Smooth muscle cell (in vitro differentiated cells): ENCODE data around the gene PRDM11. TPM values are rescaled to one million over a fixed set of nuclear protein-coding genes. Genes with fewer than 3 reads are reported as not detected.

Experiments
- DNase-seq: peaks from one replicate; lab custom pipeline; 2025; ENCODE audit not compliant: unreplicated experiment; lab: John Stamatoyannopoulos, UW
- H2AFZ ChIP-seq: fragments of 200-600 bp; sonication (generic); 2 replicates; pipeline ENCODE4 v1.6.0; 2016; ENCODE audit warnings: antibody characterized with exemption, low read depth, mild to moderate bottlenecking
- H3F3A ChIP-seq: fragments of 200-600 bp; sonication (generic); 2 replicates; pipeline ENCODE4 v1.6.0; 2017; ENCODE audit warnings: antibody characterized with exemption, low read depth
- H3K27ac ChIP-seq: fragments of 200-600 bp; sonication (generic); 2 replicates; pipeline ENCODE4 v1.5.1; 2016; ENCODE audit warnings: low read depth, mild to moderate bottlenecking
- H3K27me3 ChIP-seq: fragments of 200-600 bp; sonication (generic); 2 replicates; pipeline ENCODE4 v1.6.1; 2016; ENCODE audit warnings: low read depth, mild to moderate bottlenecking
- H3K36me3 ChIP-seq: fragments of 200-600 bp; sonication (generic); 2 replicates; pipeline ENCODE4 v1.5.1; 2016; ENCODE audit warnings: low read depth
- H3K4me1 ChIP-seq: fragments of 200-600 bp; sonication (generic); 2 replicates; pipeline ENCODE4 v1.5.1; 2016; ENCODE audit warnings: low read depth
- H3K4me2 ChIP-seq: fragments of 200-600 bp; sonication (generic); 2 replicates; pipeline ENCODE4 v1.6.0; 2016; ENCODE audit warnings: mild to moderate bottlenecking
- H3K4me3 ChIP-seq: fragments of 200-600 bp; sonication (generic); 2 replicates; pipeline ENCODE4 v1.5.1; 2016; ENCODE audit warnings: mild to moderate bottlenecking
- H3K79me2 ChIP-seq: fragments of 200-600 bp; sonication (generic); 2 replicates; pipeline ENCODE4 v1.6.0; 2016; ENCODE audit warnings: low read depth, mild to moderate bottlenecking
- H3K9ac ChIP-seq: fragments of 200-600 bp; sonication (generic); 2 replicates; pipeline ENCODE4 v1.6.0; 2016; ENCODE audit warnings: low read depth
- H3K9me3 ChIP-seq: fragments of 200-600 bp; sonication (generic); replicated peaks from 2 replicates; pipeline ENCODE4 v1.5.1; 2016; ENCODE audit warnings: low read depth
- H4K20me1 ChIP-seq: fragments of 200-600 bp; sonication (generic); 2 replicates; pipeline ENCODE4 v1.6.0; 2016; ENCODE audit warnings: low read depth
- CTCF ChIP-seq: fragments of 200-600 bp; sonication (generic); IDR thresholded peaks from 2 replicates; pipeline ENCODE4 v1.5.1; 2017; ENCODE audit warnings: borderline replicate concordance, mild to moderate bottlenecking, antibody characterized with exemption; ENCODE audit not compliant: insufficient read depth, poor library complexity, severe bottlenecking
- WGBS: methylation state at CpG from one replicate; pipeline ENCODE4 v1.1.7; 2016; ENCODE audit warnings: low lambda C conversion rate; 5-methylcytosine and 5-hydroxymethylcytosine counted together
- polyA plus RNA-seq: library from polyadenylated mRNA; unstranded; fragments of >200 nt; fragmentation: Nextera tagmentation; extraction: Ambion mirVana; gene quantifications from 2 replicates; pipeline ENCODE4 v1.2.1, GENCODE V29; 2016
- total RNA-seq: library from RNA; depleted of rRNA; stranded (reverse); fragments of >200 nt; gene quantifications from 2 replicates; pipeline ENCODE4 v1.2.3, GENCODE V29; 2014

PRDM11 gene
- total and polyA plus RNA-seq, 2 experiments from 2014 or later, result 5.8 to 6.6 TPM

GRCh38 chr11:45168366-45169130, 22.1 kb downstream of the PRDM11 start:
- Histone ChIP-seq H3K79me2 (no peaks in the 10 kb centered on the region), H3K27ac (no peak overlapping the region), H3F3A (no peaks in the 10 kb centered on the region), H3K4me1 (no peaks in the 10 kb centered on the region), H3K4me3 (no peak overlapping the region), H3K9ac (no peak overlapping the region), H3K4me2 (no peak overlapping the region), H4K20me1 (peaks cover 35% of the 10 kb centered on the region), H3K27me3 (no peaks in the 10 kb centered on the region), H3K9me3 (no peaks in the 10 kb centered on the region), H2AFZ (no peak overlapping the region), H3K36me3 (no peaks in the 10 kb centered on the region)
- 86% methylated on average over 10 of the region's 10 CpGs for WGBS
- TF ChIP-seq CTCF, result no peak
- DNase-seq, result no peak

- Histone ChIP-seq H3K79me2 (no peaks in the 10 kb centered on the region), H3K4me1 (no peaks in the 10 kb centered on the region), H3F3A (no peaks in the 10 kb centered on the region), H3K4me2 (no peak overlapping the region), H3K27ac (no peak overlapping the region), H3K36me3 (no peaks in the 10 kb centered on the region), H4K20me1 (peaks cover 27% of the 10 kb centered on the region), H3K9ac (no peak overlapping the region), H2AFZ (no peak overlapping the region), H3K9me3 (no peaks in the 10 kb centered on the region), H3K4me3 (no peak overlapping the region), H3K27me3 (no peaks in the 10 kb centered on the region)
- no peak for TF ChIP-seq CTCF
- WGBS, result 87% methylated on average over 3 of the region's 3 CpGs
- DNase-seq, result no peak
Measured at GRCh38 chr11:45169310-45170072, 23.1 kb downstream of the PRDM11 start.

- Histone ChIP-seq H3K4me1 (no peaks in the 10 kb centered on the region), H4K20me1 (peaks cover 18% of the 10 kb centered on the region), H3K9me3 (no peaks in the 10 kb centered on the region), H3K36me3 (no peaks in the 10 kb centered on the region), H2AFZ (no peak overlapping the region), H3F3A (no peaks in the 10 kb centered on the region), H3K27ac (no peak overlapping the region), H3K4me3 (no peak overlapping the region), H3K79me2 (no peaks in the 10 kb centered on the region), H3K4me2 (no peak overlapping the region), H3K27me3 (no peaks in the 10 kb centered on the region), H3K9ac (no peak overlapping the region)
- no peak for TF ChIP-seq CTCF
- DNase-seq, result no peak
- 77% methylated on average over 2 of the region's 2 CpGs for WGBS
Measured at GRCh38 chr11:45170484-45170883, 24.0 kb downstream of the PRDM11 start.
